Inflammatory macrophage (primary cell): Measurements from ENCODE around the gene NT5DC4.
A peak's percentile ranks its signal among the peaks of the same experiment; 100 is the strongest.

Experiments
- DNase-seq, 2 donors: peaks; one replicate each; pipeline ENCODE4 v3.0.0-alpha.2; 2020 to 2022

Gene NT5DC4

DNA sequence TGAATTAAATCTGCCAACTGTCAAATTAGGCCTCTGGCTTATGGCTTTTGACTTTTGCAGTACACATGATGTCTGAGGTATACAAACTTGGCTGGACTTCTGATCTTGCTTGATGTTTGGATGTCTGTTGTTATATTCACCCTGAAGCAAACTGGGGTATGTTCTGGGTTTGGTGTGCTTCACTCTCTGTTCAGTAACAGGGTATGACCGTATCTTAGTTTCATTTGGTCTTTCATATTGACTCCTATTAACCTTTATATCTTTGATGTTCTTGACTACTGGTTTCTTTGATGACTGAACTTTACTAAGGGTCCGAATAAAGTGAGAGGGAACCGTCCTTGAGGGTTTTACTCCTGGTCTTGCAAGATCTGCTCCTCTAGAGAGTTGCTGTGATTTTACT is 35.4 kb downstream of the NT5DC4 start:
- DNase-seq: no peak

DNA sequence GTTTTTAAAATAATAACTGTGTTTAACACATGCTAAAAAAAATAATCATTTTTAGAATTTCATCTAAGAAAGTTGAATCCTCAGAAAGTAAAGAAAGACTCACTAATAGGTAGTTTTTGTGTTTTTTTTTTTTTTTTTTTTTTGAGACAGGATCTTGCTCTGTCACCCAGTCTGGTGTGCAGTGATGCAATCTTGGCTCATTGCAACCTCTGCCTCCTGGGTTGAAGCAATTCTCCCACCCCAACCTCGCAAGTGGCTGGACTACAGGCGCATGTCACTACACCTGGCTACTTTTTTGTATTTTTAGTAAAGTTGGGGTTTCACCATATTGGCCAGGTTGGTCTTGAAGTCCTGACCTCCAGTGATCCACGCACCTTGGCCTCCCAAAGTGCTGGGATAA is 36.4 kb downstream of the NT5DC4 start:
- DNase-seq: peak; percentile 45 to 77

DNA sequence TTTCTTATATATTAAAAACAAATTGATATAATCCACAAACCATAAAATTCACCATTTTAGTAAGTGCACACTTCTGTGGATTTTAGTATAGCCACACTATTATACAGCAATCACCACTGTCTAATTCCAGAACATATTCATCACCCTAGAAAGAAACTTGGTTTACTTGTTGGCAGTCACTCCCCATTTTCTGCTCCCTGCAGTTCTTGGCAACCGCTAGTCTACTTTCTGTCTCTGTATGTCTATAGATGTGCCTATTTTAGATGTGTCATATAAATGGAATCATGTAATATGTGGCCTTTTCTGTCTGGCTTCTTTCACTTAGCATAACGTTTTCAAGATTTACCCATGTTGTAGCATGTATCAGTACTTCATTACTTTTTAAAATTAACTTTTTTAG is 37.9 kb downstream of the NT5DC4 start:
- no peak for DNase-seq

DNA sequence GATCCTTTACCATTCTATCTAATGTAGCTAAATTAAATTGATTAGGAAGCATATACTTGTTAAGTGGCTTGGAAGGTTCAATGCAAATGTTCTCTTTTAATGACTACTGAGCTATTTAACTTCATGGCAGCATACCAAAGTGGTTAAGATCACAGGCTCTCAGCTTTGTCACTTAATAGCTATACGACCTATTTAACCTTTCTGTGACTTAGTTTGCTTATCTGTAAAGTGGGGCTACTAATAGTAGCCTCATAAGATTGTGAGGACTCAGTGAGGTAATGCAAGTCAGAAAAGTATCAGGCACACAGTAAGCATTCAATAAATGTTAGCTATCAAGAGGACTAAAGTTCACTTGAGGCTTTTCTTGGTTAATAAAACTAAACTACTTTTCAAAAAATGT is 39.3 kb downstream of the NT5DC4 start:
- no peak for DNase-seq

DNA sequence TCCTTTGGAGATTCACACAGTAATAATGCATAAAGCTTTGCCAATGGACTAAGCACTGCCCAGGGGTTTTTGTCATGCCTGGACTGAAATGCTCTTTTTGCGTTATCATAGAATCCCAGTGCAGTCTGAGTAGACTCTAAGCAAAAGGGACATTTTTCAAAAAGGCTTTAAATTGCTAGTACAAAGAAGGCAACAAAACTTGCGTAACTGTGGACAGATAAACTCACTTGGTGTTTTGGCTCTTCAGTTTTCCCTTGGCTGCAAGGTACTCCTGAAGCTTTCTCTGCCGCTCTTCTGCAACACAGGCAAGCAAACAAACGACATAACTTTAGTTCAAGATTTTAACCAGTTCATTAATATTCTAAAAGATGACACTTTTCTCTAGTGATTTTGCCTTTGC is 41.5 kb downstream of the NT5DC4 start:
- DNase-seq: no peak

DNA sequence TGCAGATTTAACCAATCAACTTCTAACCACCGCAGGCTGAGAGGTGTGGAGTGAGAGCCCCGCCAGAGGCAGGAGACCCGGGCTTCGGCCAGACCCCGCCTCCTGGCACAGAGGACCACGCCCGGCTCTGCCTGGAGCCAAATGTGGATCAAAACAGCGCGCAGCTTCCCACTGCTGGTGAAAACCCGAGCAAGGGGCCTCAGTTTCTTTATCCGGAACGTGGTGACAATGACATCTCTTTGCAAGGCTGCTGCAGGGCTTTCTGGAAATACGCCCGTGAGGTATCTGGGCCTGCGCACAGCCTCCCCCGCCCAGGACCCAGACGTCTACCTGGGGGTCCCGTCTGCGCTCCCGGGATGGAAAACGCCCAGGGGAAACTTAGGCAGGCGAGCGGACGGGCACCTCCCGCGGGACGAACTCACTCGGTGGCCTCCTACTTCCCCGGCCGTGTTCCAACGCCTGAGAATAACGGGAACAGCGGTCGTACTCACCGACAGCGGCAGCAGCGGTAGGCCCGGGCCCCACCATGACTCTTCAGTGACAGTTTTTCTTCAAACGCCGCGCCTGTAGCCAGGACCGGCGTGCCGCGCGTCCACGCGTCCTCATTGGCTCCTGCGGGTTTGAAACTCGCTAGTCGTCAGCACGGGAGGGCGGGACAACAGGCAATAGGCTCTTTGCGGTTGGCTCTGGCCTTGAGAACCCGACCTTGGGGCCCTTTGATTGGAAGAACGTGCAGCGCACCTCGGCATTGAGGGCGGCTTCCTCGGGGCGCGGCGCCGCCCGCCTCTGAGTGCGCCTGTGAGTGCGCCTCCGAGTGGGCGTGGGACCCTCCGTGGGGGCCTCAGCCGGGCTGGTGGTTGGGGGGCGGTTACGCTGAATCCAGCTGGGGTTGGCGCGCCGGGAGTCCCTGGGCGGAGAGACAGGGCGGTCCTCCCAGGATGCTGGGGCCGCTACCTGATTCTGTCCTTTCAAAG is 43.5 kb downstream of the NT5DC4 start, which contains the start of gene CKAP2L:
CKAP2L (minus strand) TSS at position 539 of the 974 bp plus-strand sequence; CDS start at position 528, 11 bp downstream.
- peak; percentile 97 to 98 for DNase-seq

DNA sequence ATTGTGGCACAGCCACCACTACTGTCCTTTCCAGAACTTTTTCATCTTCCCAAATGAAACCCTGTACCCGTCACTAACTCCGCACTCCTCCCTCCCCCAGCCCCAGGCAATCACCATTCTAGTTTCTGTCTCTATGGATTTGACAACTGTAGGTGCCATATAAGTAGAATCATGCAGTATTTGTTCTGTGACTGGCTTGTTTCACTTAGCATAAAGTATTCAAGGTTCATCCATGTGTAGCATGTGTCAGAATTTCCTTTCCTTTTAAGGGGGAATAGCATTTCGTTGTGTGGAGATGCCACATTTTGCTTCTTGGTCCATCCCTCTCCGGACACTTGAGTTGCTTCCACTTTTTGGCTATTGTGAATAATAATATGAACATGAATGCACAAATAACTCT is 44.4 kb downstream of the NT5DC4 start:
- DNase-seq: no peak

DNA sequence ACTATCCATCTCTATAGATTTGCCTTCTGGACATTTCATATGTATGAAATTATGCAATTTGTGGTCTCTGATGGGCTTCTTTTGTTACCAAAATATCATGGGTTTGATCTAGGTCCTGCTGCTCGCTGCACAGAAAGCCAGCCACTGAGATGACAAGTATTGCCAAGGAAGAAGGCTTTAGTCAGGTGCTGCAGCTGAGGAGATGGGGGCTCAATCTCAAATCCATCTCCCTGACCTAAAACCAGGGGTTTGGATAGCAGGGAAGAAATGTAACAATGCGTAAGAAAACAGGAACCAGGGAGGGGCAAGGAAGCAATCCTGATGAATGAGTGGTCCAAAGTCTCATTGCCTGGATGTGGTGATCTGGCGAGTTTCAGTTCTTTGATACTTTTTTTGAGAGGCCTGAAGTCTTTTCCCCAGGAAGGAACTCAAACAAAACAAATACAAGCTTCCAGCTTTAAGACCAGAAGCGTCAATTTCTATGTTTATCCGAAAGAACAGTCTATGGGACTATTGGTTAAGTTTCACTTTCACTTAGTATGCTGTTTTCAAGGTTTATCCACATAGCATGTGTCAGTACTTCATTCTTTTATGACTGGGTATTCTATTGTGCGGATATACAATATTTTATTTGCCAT is 47.0 kb downstream of the NT5DC4 start:
- no peak for DNase-seq

DNA sequence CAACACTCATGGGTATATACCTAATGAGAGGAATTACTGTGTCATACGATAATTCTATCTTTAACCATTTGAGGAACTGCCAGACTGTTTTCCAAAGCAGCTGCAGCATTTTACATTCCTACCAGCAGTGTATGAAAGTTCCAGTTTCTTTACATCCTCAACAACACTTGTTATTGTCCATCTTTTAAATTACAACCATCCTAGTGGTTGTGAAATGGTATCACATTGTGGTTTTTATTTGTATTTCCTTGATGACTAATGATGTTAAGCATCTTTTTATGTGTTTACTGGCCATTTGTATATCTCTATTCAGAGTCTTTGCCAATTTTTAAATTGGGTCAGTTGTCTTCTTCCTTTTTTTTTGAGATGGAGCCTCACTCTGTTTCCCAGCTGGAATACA is 47.6 kb downstream of the NT5DC4 start:
- DNase-seq: peak in 1 of 2 donors; percentile 27

DNA sequence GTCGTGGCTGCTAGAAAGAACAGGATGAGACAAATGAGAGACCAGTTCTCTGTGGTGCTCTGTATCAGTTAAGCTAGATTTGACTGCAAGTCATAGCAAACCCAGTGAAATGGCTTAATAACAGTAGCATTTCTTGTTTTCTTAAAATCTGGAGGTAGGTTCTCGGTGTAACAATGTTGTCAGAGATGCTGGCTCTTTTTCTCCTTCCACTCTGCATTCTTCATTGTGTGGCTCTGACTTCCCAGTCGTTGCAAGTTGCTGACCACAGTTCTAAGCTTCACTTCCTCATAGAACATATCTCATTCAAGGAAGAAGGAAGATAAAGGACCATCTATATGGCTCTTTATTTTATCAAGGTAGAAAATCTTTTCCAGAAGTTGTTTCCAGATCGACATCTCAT is 51.5 kb downstream of the NT5DC4 start:
- DNase-seq: peak; percentile 50 to 54

DNA sequence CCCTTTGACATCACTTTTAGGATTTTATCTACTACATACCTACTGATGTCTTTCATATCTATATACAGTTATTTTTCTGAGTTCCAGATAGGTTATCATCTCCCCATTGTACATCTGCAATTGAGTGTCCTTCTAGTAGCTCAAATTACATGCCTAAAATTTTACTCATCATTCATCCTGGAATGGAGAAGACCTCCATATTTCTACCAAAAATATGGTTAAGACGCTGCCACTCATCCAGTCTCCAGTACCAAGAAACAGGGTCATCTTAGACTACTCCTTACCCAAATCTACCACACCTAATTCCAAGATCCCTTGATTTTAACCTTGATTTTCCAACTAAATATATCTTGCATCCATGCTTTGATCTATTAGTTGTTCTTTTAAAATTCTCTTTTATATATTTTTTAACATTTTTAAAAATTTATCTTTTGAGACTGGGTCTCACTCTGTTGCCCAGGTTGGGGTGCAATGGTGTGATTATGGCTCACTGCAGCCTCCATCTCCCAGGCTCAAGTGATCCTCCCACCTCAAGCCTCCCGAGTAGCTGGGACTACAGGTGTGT is 52.2 kb downstream of the NT5DC4 start:
- no peak for DNase-seq

DNA sequence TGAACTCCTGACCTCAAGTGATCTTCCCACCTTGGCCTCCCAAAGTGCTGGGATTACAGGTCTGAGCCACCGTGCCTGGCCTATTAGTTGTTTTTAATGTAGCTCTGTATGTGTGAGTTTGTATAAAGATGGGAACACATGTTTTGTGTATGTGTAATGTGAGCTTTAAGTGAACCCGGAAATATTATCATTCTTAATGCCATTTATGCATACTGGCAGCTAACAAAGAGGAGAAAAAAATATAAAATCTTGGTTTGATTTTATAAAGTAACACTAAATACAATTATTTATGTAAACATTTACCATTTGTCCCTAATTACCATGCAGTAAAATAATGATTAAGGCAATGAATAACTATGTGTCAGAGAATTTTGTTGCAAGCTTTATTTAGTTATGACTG is 52.7 kb downstream of the NT5DC4 start:
- DNase-seq: no peak

DNA sequence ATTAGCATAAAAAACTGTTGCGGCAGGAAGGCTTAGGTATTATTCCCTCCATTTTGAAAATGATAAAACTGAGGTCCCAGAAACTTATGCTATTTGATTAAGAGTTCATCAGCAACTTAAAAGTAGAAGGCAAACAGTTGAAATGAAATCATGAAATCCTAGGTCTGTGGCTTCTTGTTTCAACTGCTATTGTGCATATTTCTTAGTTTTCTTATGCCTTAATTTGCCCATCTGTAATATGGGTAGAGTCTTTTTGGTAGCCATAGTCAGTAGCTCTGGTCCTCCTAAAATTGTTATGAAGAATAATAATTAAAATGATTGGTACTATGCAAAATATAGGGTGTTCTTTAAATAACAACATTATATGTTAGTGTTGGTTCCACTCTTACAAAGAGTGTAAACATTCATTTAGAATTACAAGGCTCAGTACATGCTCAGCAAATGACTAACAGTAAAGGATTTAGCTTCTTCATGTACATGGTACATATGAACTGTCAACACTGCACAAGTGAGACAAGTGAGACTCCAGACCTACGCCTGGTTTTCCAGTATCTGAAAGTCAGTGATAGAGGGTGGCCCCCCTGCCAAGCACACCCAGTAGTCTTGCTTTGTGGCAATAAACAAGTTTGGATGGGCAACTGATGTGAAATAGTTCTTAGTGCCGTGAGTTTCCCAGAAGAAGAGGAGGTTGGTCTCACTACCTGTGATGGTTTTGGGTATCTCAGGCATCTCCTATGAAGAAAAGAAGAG is 53.9 kb downstream of the NT5DC4 start:
- no peak for DNase-seq

DNA sequence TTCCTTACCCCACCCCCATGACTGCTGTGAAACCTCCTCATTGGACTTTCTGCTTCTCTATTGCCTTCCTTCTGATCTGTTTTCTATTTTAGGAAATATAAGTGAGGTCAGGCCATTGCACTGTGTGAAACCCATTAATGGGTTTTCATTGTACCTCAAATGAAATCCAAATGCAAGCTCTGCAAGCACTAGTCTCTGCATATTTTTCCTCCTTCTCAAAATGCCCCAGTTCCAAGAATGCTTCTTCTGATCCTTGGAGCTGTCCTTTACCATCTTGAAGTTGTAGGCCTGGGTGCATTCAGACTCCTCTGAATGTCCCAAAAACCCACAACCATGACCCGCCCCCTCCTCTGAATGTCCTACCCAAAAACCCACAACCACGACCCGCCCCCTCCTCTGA is 55.3 kb downstream of the NT5DC4 start:
- no peak for DNase-seq

DNA sequence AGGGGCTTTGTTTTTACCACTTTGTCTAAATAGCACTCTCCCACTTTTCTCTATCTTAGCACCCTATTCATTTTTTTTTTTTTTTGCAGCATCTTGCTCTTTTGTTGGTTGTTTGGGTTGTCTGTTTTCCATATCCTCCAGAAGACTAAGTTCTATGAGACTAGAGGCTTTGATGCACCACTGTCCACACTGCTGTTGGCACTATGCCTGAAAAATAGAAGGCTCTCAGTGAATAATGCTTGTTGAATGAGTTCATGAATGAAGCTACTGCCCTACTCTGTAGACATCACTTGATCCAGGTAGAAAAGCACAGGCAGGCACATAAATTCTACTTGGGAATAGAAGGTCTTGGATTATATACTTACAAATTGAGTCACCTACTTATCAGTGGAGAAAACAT is 56.2 kb downstream of the NT5DC4 start:
- no peak for DNase-seq

DNA sequence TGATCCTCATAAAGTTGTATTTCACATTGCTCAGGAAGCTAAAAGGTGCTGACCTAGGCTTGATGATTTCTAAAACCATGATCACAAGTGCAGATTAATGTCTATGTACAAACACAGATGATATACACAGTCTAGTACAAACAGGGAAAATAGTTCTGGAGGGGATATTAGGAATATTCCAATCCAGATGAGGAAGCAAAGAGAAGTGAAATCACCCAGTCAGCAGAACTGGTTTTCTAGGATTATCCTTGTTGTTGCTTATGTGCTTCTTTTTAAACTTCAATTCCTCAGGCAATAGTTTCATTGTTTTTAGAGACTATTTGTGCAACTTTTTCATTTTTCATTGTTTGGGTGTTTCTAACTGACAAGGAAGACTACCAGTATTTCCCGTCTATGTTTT is 58.8 kb downstream of the NT5DC4 start:
- DNase-seq: no peak

DNA sequence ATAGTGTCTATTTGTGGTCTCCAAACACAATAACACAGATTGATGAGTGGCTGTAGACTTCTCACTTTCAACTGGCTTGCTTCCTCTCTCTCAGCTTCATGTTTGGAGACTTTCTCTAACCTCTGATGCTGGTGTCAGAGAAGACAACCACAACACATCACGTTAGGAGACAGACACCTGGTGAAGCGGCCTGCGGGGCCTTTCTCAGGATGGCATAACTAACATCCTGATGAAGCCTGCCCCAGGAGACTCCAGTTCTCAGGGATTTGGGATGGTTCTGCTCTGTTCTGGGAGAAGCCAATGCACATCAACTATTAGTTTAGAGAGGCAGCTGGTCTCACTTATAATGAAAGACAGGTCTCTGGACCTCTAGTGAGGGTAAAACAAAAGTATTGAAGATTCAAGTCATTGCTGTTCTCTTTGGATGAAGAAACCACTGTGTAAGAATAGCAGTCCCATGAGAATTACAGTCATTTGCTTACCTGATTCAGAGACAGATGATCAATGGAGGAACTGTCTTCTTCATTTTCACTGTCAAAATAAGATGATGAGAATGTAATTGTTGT is 61.5 kb downstream of the NT5DC4 start:
- DNase-seq: no peak

DNA sequence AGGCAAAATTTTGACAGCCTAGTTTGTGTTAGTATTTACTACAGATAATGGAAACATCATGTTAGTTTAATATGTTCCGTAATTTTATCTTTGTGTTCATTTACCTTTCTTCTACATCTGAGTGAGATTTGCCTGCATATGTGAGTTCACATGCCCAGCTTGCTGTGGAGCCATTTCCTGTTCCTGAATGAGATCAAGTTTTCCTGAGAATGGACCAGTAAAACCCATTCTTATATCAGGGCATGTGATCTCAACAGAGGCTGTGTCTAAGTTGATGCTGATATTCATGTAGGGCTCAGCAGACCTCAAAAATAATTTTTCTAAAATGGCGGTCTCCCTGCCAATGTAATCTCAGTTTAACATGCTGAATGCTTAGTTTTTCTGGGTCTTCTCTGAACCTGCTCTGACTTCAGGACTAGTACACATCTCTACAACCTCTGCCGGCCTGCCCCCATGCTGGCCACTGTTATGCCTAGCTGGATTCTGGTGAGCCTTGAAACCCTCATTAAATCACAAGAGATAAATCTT is 62.4 kb downstream of the NT5DC4 start:
- no peak for DNase-seq

DNA sequence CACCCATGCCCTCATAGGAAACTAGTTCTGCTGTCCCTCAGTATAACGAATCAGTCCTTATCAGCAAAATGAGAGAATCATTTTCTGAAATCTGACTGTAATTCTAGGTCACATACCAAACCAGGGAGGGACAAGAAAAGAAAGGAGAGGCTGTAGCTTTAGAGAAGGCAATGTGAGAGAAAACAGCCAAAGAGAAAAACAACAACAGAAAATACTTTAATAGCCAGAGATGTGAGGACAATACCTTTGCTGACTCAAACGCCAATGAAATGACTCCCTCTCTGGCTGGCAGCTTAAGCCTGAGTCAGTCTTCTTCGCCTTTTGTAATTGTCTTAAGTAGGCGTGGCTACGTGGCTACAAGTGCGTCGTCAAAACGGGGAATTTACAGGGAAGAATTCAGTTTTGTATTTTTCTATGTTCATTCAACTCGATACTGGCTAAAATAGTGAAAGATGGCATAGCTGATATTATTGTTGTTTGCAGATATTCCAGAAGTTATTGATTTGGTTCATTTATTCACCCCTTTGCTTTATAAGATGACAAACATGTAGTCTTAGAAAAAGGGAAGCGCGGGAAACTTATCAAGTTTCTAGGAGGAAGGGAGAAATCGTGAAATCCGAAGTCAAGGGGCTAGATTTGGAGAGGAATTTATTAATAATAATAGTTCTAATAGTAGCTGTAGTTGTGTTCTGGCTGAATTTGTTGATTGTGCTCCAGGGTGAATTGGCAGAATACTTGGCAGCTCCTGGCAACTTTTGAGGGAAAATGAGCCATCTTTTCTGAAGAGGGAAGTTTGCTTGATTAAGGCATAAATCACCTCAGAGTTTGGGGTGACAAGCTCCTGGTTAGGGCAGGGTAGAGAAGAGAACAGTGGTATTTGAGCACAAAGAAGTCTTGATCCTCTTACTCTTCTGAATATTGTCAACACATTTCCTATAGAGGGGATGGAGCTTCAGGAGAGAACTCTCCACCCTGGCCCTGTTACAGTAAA is 63.7 kb downstream of the NT5DC4 start, which contains the start of gene IL1A:
IL1A (minus strand) TSS at position 295 of the 991 bp plus-strand sequence. CDS start 723 bp downstream, outside the sequence.
- DNase-seq: peak; percentile 66 to 78

DNA sequence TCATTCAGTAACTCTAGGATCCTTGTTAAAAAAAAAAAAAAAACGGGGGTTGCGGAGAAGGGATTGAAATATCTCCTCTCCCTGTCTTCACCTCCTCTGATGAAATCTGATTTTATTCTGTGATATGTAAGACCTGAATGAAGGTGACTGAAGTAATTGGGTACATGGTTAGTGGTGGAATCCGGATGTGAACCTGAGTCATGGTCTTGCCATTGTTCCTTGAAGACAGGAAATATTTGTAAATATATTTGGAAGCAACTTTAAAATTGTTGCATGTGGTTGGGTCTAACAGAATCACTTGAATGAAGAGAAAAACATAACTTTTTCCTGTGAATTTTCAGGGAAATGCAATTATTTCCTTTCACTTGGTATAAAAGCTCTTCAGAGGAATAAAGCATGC is 66.5 kb downstream of the NT5DC4 start:
- DNase-seq: no peak
